ENCODE measurements around the gene SYT8. TPM values are rescaled to one million over a fixed set of nuclear protein-coding genes. Genes with fewer than 3 reads are reported as not detected.

Gene SYT8
- total and polyA plus RNA-seq, 3 experiments from 2014 or later: not detected

DNA sequence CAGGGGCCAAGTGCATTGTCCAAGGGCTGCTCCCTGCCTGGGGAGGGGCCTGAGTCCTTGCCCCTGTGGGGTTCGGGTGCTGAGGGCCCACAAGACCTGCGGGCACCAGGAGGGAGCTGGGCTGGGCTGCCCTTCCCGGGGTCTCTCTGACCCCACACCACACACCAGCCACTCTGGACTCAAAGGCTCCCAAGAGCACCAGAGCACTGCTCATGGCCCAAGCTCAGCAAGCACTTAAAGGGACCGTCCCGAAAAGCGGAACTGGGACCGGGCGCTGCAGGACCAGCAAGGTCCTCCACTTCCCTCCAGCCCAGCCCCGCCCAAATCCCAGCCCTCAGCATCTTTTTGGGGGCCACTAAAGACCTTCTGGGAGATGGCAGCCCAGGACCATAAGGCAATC is 23.4 kb downstream of the SYT8 start:
- Mint-ChIP-seq H3K4me1 (peaks cover 14 to 22% (median 21%) of the 10 kb centered on the region in 3 donors), H3K9me3 (no peaks in the 10 kb centered on the region), H3K4me3 (peak overlapping the region in 1 of 7 donors; percentile 34), H3K27me3 (no peaks in the 10 kb centered on the region), H3K36me3 (peaks cover 0 to 41% (median 0%) of the 10 kb centered on the region in 3 donors), H3K27ac (peak overlapping the region in 4 of 8 donors; percentile 34 to 91 (median 72))
- no peaks in the 10 kb centered on the region for H3K27me3 ChIP-seq (ENCODE audit: insufficient read depth, low read length, poor library complexity, severe bottlenecking)
- no peak overlapping the region for H3K27ac ChIP-seq (ENCODE audit: low read depth, low read length)
- H3K36me3 ChIP-seq (ENCODE audit: insufficient read depth, low read length): no peaks in the 10 kb centered on the region
- POLR2A ChIA-PET: no interaction called here
- no peak for DNase-seq
- no peaks in the 10 kb centered on the region for H3K9me3 ChIP-seq (ENCODE audit: low read length)
- CTCF ChIA-PET: no interaction called here
- H3K4me3 ChIP-seq (ENCODE audit: low read length): no peak overlapping the region
- peaks cover 80% of the 10 kb centered on the region for H3K4me1 ChIP-seq (ENCODE audit: insufficient read depth, low read length)

DNA sequence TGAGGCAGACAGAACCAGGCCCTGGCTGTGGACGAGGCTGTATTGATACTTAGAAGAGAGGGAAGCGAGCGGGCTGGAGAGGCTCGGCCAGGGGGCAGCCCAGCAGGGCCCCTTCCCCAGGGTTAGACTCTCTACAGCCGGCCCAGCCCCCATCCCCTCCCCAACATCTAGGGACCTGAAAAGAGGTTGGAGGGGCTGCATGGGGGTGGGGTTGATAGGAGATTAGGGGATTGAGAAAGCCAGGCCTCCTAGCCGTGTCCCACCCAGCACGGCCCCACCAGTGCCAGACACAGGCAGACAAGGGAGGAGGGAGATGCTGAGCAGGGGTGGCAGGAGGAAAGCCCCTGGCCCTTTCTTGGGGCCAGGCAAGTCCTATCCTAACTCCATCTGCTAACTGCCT is 23.8 kb downstream of the SYT8 start:
- peaks cover 14 to 24% (median 22%) of the 10 kb centered on the region in 3 donors for H3K4me1 Mint-ChIP-seq
- H3K36me3 ChIP-seq (ENCODE audit: insufficient read depth, low read length): no peaks in the 10 kb centered on the region

GRCh38 chr11:1859004-1859403 is 24.2 kb downstream of the SYT8 start:
- H3K4me3 Mint-ChIP-seq: peak overlapping the region in 1 of 7 donors; percentile 46
- peaks cover 0 to 35% (median 0%) of the 10 kb centered on the region in 3 donors for H3K36me3 Mint-ChIP-seq

More for the DNA sequence above, 23.8 kb downstream of the SYT8 start:
- H3K27ac Mint-ChIP-seq: peak overlapping the region in 4 of 8 donors; percentile 34 to 91 (median 70)
- Histone ChIP-seq H3K4me3 (ENCODE audit: low read length) (no peak overlapping the region), H3K4me1 (ENCODE audit: insufficient read depth, low read length) (peaks cover 84% of the 10 kb centered on the region), H3K27ac (ENCODE audit: low read depth, low read length) (no peak overlapping the region), H3K9me3 (ENCODE audit: low read length) (no peaks in the 10 kb centered on the region), H3K27me3 (ENCODE audit: insufficient read depth, low read length, poor library complexity, severe bottlenecking) (no peaks in the 10 kb centered on the region)
- H3K4me3 Mint-ChIP-seq: no peak overlapping the region
- POLR2A ChIA-PET: no interaction called here
- peaks cover 0 to 40% (median 0%) of the 10 kb centered on the region in 3 donors for H3K36me3 Mint-ChIP-seq
- no peaks in the 10 kb centered on the region for H3K9me3 Mint-ChIP-seq
- no peak for DNase-seq
- CTCF ChIA-PET: no interaction called here
- no peaks in the 10 kb centered on the region for H3K27me3 Mint-ChIP-seq

DNA sequence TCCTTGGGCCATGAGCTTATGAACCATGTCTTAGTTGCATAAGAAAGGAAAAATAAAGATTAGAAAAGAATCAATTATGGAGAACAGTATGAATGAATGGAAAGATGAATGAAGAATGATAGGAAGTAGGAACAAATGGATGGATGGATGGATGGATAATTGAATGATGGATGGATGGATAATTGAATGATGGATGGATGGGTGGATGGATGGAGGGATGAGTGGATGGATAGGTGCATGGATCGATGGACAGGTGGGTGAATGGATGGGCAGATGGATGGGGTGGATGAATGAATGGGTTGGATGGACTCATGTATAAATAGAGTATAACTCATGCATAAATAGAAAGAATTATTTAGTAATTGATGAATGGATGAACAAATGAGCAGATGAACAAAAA is 25.3 kb downstream of the SYT8 start:
- H3K4me1 Mint-ChIP-seq: peaks cover 14 to 24% (median 16%) of the 10 kb centered on the region in 3 donors
- Histone ChIP-seq H3K36me3 (ENCODE audit: insufficient read depth, low read length) (no peaks in the 10 kb centered on the region), H3K4me1 (ENCODE audit: insufficient read depth, low read length) (peaks cover 80% of the 10 kb centered on the region), H3K9me3 (ENCODE audit: low read length) (no peaks in the 10 kb centered on the region), H3K27me3 (ENCODE audit: insufficient read depth, low read length, poor library complexity, severe bottlenecking) (no peaks in the 10 kb centered on the region), H3K4me3 (ENCODE audit: low read length) (no peak overlapping the region), H3K27ac (ENCODE audit: low read depth, low read length) (no peak overlapping the region)
- H3K4me3 Mint-ChIP-seq: no peak overlapping the region
- no peaks in the 10 kb centered on the region for H3K9me3 Mint-ChIP-seq
- H3K36me3 Mint-ChIP-seq: peaks cover 0 to 35% (median 0%) of the 10 kb centered on the region in 3 donors
- POLR2A ChIA-PET: no interaction called here
- H3K27ac Mint-ChIP-seq: no peak overlapping the region
- CTCF ChIA-PET: no interaction called here
- no peaks in the 10 kb centered on the region for H3K27me3 Mint-ChIP-seq
- DNase-seq: no peak

More at GRCh38 chr11:1859004-1859403, 24.2 kb downstream of the SYT8 start:
- no peak overlapping the region for H3K4me3 ChIP-seq (ENCODE audit: low read length)
- POLR2A ChIA-PET: no interaction called here
- no peaks in the 10 kb centered on the region for H3K36me3 ChIP-seq (ENCODE audit: insufficient read depth, low read length)
- H3K9me3 Mint-ChIP-seq: no peaks in the 10 kb centered on the region
- peaks cover 14 to 22% (median 20%) of the 10 kb centered on the region in 3 donors for H3K4me1 Mint-ChIP-seq
- DNase-seq: no peak
- H3K27ac ChIP-seq (ENCODE audit: low read depth, low read length): no peak overlapping the region
- no peaks in the 10 kb centered on the region for H3K9me3 ChIP-seq (ENCODE audit: low read length)
- no peaks in the 10 kb centered on the region for H3K27me3 ChIP-seq (ENCODE audit: insufficient read depth, low read length, poor library complexity, severe bottlenecking)
- H3K27me3 Mint-ChIP-seq: no peaks in the 10 kb centered on the region
- H3K4me1 ChIP-seq (ENCODE audit: insufficient read depth, low read length): peaks cover 89% of the 10 kb centered on the region
- CTCF ChIA-PET: no interaction called here
- H3K27ac Mint-ChIP-seq: peak overlapping the region in 2 of 8 donors; percentile 76 to 89

GRCh38 chr11:1861435-1862411 is 26.9 kb downstream of the SYT8 start:
- Histone ChIP-seq H3K27me3 (ENCODE audit: insufficient read depth, low read length, poor library complexity, severe bottlenecking) (no peaks in the 10 kb centered on the region), H3K9me3 (ENCODE audit: low read length) (no peaks in the 10 kb centered on the region), H3K4me1 (ENCODE audit: insufficient read depth, low read length) (peaks cover 65% of the 10 kb centered on the region), H3K4me3 (ENCODE audit: low read length) (no peak overlapping the region), H3K36me3 (ENCODE audit: insufficient read depth, low read length) (no peaks in the 10 kb centered on the region), H3K27ac (ENCODE audit: low read depth, low read length) (no peak overlapping the region)
- ChIA-PET POLR2A (no interaction called here), CTCF (interaction anchor here (1.5 kb wide), 1 partner anchor 15 kb away, joined by 4 read pairs; no protein-coding TSS in a partner anchor)
- Mint-ChIP-seq H3K27me3 (no peaks in the 10 kb centered on the region), H3K4me3 (no peak overlapping the region), H3K9me3 (no peaks in the 10 kb centered on the region), H3K27ac (no peak overlapping the region), H3K4me1 (peaks cover 14 to 29% (median 15%) of the 10 kb centered on the region in 3 donors), H3K36me3 (peaks cover 0 to 41% (median 0%) of the 10 kb centered on the region in 3 donors)
- no peak for DNase-seq

DNA sequence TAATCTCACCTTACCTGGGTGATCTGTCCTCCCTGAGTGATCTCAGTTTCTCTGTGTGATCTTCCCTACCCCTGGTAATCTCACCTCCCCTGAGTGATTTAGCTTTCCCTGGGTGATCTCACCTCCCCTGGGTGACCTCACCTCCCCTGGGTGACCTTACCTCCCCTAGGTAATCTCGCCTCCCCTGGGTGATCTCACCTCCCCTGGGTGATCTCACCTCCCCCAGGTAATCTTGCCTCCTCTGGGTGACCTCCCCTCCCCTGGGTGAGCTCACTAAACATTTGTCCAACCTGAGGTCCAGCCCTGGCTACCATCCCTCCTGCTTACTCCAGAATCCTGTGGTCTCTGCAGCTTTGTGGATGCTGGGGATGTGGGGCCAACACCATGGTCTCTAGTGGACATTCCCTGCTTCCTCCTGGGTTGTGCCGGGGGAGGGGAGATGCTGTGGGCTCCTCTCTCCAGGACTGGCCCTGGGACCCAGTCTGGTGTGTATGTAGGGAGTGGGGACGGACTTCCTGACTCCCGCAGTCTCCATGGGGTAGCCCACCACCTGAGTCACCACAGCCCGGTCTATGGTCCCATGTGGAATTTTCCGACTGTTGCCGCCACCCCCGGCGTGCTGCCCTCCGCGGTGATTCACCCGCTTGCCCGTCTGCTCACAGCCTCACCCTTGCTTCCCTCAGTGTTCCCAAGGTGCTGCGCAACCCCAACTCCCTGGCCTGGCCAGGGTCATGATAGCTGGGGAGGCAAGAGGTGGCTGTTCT is 28.0 kb downstream of the SYT8 start:
- Histone ChIP-seq H3K4me1 (ENCODE audit: insufficient read depth, low read length) (peaks cover 55% of the 10 kb centered on the region), H3K4me3 (ENCODE audit: low read length) (no peak overlapping the region), H3K27ac (ENCODE audit: low read depth, low read length) (no peak overlapping the region), H3K36me3 (ENCODE audit: insufficient read depth, low read length) (no peaks in the 10 kb centered on the region), H3K27me3 (ENCODE audit: insufficient read depth, low read length, poor library complexity, severe bottlenecking) (no peaks in the 10 kb centered on the region), H3K9me3 (ENCODE audit: low read length) (no peaks in the 10 kb centered on the region)
- Mint-ChIP-seq H3K27me3 (no peaks in the 10 kb centered on the region), H3K9me3 (no peaks in the 10 kb centered on the region), H3K36me3 (peaks cover 0 to 40% (median 0%) of the 10 kb centered on the region in 3 donors), H3K4me3 (peak overlapping the region in 4 of 7 donors; percentile 34 to 74 (median 54)), H3K4me1 (peaks cover 14 to 30% (median 25%) of the 10 kb centered on the region in 3 donors), H3K27ac (peak overlapping the region in 2 of 8 donors; percentile 56 to 71)
- ChIA-PET CTCF (interaction anchor here (1.5 kb wide), 1 partner anchor 14 kb away, joined by 4 read pairs; no protein-coding TSS in a partner anchor), POLR2A (no interaction called here)
- DNase-seq: no peak

DNA sequence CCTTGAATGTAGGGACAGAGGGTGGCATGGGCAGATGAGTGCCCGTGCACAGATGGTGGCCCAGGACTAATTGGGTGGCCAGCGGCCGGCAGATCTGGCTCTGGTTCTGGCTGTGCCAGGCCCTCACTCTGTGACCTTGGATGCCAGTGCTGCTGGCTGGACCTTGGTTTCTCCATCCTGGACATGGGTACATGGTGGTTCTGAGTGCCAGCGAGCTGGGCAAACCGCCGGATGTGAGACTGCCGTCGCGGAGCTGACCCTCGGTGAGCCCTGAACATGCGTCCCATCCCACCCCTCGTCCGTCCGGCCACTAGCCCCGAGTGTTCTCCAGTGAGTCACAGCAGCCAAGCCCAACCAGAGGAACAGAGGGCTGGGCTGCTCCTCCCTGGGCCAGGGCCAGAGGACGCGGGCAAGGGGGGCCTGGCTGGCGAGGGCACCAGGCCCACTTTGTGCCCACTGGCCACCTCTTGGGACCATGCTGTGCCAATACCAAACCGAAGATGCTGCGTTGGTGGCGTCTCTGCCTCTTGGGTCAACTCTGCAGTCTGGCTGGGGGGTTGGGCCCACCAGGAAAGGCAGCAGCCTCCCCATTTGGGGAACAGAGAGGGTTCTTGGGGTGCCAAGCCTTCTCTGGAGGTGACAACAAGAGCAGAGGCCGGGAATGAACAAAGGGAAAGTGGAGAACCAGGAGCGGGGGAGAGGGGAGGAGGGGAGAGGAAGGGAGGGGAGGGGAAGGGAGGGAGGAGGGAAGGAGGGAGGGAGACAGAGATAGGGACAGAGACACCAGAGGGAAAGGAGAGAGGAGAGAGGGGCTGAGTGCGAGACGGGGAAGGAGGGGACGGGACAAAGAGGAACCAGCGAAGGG is 28.8 kb downstream of the SYT8 start:
- CTCF ChIA-PET: interaction anchor here (1.5 kb wide), 1 partner anchor 13 kb away, joined by 4 read pairs; no protein-coding TSS in a partner anchor
- DNase-seq: no peak
- H3K9me3 Mint-ChIP-seq: no peaks in the 10 kb centered on the region
- peak overlapping the region in 3 of 7 donors; percentile 34 to 76 (median 63) for H3K4me3 Mint-ChIP-seq
- peaks cover 0 to 35% (median 0%) of the 10 kb centered on the region in 3 donors for H3K36me3 Mint-ChIP-seq
- Histone ChIP-seq H3K36me3 (ENCODE audit: insufficient read depth, low read length) (no peaks in the 10 kb centered on the region), H3K4me3 (ENCODE audit: low read length) (no peak overlapping the region), H3K27ac (ENCODE audit: low read depth, low read length) (no peak overlapping the region), H3K4me1 (ENCODE audit: insufficient read depth, low read length) (peaks cover 55% of the 10 kb centered on the region), H3K27me3 (ENCODE audit: insufficient read depth, low read length, poor library complexity, severe bottlenecking) (no peaks in the 10 kb centered on the region), H3K9me3 (ENCODE audit: low read length) (no peaks in the 10 kb centered on the region)
- no peaks in the 10 kb centered on the region for H3K27me3 Mint-ChIP-seq
- POLR2A ChIA-PET: no interaction called here
- peaks cover 14 to 32% (median 32%) of the 10 kb centered on the region in 3 donors for H3K4me1 Mint-ChIP-seq
- H3K27ac Mint-ChIP-seq: peak overlapping the region in 4 of 8 donors; percentile 23 to 71 (median 46)
